ENCODE measurements around the gene HOXC10.

The HOXC10 gene

DNA sequence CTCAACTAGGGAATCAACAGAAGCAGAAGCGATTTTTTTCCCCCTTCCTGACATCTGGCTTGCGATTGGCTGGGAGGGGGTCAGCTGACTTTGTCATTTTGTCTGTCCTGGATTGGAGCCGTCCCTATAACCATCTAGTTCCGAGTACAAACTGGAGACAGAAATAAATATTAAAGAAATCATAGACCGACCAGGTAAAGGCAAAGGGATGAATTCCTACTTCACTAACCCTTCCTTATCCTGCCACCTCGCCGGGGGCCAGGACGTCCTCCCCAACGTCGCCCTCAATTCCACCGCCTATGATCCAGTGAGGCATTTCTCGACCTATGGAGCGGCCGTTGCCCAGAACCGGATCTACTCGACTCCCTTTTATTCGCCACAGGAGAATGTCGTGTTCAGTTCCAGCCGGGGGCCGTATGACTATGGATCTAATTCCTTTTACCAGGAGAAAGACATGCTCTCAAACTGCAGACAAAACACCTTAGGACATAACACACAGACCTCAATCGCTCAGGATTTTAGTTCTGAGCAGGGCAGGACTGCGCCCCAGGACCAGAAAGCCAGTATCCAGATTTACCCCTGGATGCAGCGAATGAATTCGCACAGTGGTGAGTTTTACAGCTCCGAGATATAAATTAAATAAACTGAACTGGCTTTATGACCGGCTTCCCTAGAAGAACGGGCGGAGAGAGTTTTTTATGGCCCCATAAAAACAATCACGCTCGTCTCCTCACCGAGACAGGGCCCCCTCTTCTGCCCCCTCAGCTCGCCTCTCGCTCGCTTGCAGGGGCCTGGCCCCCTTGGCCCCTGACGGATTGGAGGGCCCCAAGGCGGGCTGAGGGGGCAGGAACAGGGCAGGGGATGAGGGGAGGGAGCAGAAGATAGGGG lies 43.6 kb downstream of the HOXC10 start, which contains the start of gene HOXC6:
HOXC6 (plus strand) TSS at position 127 of the 888 bp plus-strand sequence; CDS start at position 209, 82 bp downstream.
- peak within 1 kb of the TSS; percentile 51 for H3K4me3 ChIP-seq
- TF ChIP-seq, protein P1, sequence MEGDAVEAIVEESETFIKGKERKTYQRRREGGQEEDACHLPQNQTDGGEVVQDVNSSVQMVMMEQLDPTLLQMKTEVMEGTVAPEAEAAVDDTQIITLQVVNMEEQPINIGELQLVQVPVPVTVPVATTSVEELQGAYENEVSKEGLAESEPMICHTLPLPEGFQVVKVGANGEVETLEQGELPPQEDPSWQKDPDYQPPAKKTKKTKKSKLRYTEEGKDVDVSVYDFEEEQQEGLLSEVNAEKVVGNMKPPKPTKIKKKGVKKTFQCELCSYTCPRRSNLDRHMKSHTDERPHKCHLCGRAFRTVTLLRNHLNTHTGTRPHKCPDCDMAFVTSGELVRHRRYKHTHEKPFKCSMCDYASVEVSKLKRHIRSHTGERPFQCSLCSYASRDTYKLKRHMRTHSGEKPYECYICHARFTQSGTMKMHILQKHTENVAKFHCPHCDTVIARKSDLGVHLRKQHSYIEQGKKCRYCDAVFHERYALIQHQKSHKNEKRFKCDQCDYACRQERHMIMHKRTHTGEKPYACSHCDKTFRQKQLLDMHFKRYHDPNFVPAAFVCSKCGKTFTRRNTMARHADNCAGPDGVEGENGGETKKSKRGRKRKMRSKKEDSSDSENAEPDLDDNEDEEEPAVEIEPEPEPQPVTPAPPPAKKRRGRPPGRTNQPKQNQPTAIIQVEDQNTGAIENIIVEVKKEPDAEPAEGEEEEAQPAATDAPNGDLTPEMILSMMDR (IDR thresholded peaks at IDR 0.05): no peak
- H3K27ac ChIP-seq: no peak within 1 kb of the TSS
- no peak for DNase-seq (ENCODE audit: low spot score)

GRCh38 chr12:54029529-54030441 lies 44.8 kb downstream of the HOXC10 start:
- H3K4me3 ChIP-seq: no peak overlapping the region
- no peak overlapping the region for H3K27ac ChIP-seq
- TF ChIP-seq, protein P1 (IDR thresholded peaks at IDR 0.05): no peak
- DNase-seq (ENCODE audit: low spot score): no peak

GRCh38 chr12:54030442-54030801 lies 45.5 kb downstream of the HOXC10 start:
- TF ChIP-seq, protein P1 (IDR thresholded peaks at IDR 0.05): no peak
- Histone ChIP-seq H3K27ac (no peak overlapping the region), H3K4me3 (no peak overlapping the region)

DNA sequence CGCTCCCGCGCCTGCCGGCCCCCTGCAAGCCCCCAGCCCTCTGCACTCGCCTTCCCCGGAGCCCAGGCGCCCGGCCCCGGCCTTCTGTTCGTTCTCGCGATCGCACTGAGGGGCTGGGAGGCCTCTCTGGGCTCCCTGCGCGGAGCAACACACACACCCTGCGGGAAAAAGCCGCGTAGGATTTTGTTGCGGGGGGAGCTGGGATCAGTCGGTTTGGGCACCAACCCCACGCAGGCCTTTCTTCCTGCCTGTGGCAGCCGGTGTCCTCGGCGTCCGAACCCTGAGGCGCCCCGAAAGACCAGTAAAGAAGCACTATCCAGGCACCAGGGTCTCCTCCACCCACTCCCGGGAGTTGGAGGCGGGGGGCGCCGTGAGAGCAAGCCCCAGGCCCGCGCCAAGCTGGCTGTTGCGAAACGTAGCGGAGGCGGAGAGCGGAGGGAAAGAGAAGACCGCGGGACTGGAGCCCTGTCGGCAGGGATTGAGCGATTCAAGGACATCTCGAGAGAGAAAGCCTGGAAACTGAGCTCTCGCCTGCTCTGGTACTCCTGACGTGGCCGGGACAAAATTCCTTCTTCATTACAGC lies 46.0 kb downstream of the HOXC10 start:
- TF ChIP-seq, protein P1 (IDR thresholded peaks at IDR 0.05): no peak
- H3K4me3 ChIP-seq: peak overlapping the region; percentile 29
- DNase-seq (ENCODE audit: low spot score): no peak
- no peak overlapping the region for H3K27ac ChIP-seq

More at GRCh38 chr12:54030442-54030801, 45.5 kb downstream of the HOXC10 start:
- no peak for DNase-seq (ENCODE audit: low spot score)

GRCh38 chr12:54031480-54031879 lies 46.5 kb downstream of the HOXC10 start:
- H3K4me3 ChIP-seq: peak overlapping the region; percentile 29
- no peak for DNase-seq (ENCODE audit: low spot score)

GRCh38 chr12:54032086-54032619 lies 47.2 kb downstream of the HOXC10 start:
- TF ChIP-seq, protein P1 (IDR thresholded peaks at IDR 0.05): no peak
- DNase-seq (ENCODE audit: low spot score): no peak
- Histone ChIP-seq H3K4me3 (no peak overlapping the region), H3K27ac (no peak overlapping the region)

More at GRCh38 chr12:54031480-54031879, 46.5 kb downstream of the HOXC10 start:
- TF ChIP-seq, protein P1 (IDR thresholded peaks at IDR 0.05): no peak
- no peak overlapping the region for H3K27ac ChIP-seq

Data from coronary artery (tissue), 2 donors.